BE2C (cell line): Measurements from ENCODE around the gene COPS9.
A peak's percentile ranks its signal among the peaks of the same experiment; 100 is the strongest.

Experiments
- DNase-seq: peaks from one replicate; pipeline ENCODE4 v3.0.0-alpha.2; 2020
- H3K27me3 ChIP-seq: fragments of 250-450 bp; sonication (Bioruptor Pico); 2 replicates; pipeline ENCODE4 v1.5.1; 2020; ENCODE audit warnings: mild to moderate bottlenecking
- H3K36me3 ChIP-seq: fragments of 250-450 bp; sonication (Bioruptor Pico); 2 replicates; pipeline ENCODE4 v1.5.1; 2020; ENCODE audit warnings: mild to moderate bottlenecking
- H3K4me1 ChIP-seq: fragments of 250-450 bp; sonication (Bioruptor Pico); 2 replicates; pipeline ENCODE4 v1.5.1; 2020
- H3K4me3 ChIP-seq: 2 replicates; pipeline ENCODE4 v1.5.1; 2011; ENCODE audit warnings: low read depth, low read length
- H3K9me3 ChIP-seq: fragments of 250-450 bp; sonication (Bioruptor Pico); 2 replicates; pipeline ENCODE4 v1.5.1; 2020
- TF ChIP-seq, protein P1 (sequence below): IDR thresholded peaks from 2 replicates; pipeline ENCODE4 v1.5.1; 2012; ENCODE audit warnings: mild to moderate bottlenecking, low read depth, low read length

COPS9 gene

DNA sequence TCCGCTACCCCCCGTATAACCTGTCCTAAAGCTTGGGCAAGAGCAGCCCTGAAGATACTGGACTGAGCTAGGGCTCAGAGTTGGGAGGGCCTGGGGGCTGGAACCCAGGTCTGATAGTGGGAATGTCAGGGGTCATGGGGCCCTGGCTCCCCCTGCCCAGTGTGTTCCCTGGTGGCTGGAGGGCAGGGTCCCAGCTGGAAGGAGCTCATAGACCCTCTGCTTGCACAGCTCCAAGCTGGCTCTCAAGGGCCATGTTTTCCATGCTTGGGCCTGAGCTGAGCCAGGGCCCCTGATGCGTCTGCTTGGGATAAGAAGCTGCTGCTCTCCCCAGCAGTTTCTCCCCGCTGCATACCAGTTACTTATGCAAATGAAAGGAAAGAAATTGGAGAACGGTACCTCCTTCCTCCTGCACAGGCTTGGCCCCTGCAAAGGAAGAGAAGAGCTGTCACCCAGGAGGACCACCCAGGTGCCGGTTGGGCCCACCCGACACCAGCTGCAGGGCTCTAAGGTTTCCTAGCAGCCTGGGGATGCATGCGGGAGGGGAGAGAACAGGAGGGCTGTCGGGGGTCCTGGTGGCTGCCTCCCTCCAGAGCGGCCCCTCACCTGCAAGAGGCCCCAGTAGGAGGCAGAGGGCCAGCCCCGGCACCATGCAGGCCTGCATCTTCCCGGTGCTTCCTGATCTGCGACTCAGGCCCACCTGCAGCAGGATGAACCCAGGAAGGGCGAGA is 3.7 kb upstream of the COPS9 start:
- H3K4me1 ChIP-seq, result no peaks in the 10 kb centered on the region; the same call in 1 of the 2 replicates
- DNase-seq, result peak; percentile 2

DNA sequence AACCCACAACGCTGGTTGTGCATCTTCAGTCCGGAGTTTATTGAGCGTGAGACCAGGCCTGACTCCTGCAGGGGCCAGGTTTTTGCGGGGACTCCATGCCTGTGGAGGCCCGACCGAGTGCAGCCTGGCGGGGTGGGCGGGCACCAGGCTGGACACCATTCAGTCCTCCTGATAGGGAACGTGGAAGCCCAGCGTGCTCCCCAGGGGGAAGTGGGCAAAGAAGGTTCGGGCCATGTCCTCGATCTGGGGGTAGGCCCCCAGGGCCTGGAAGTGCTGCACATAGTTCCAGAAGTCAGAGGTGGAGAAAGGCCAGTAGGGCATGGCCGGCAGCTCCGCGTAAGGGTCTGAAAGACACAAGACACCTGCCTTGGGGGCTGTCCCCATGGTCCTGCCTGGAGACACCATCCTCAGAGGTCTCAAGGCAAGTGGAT is 2.9 kb upstream of the COPS9 start:
- H3K4me1 ChIP-seq, result no peaks in the 10 kb centered on the region; the same call in 1 of the 2 replicates
- H3K27me3 ChIP-seq, result peaks cover 16% of the 10 kb centered on the region; the same call in 1 of the 2 replicates
- H3K9me3 ChIP-seq, result no peaks in the 10 kb centered on the region
- no peaks in the 10 kb centered on the region for H3K36me3 ChIP-seq
- TF ChIP-seq, protein P1, sequence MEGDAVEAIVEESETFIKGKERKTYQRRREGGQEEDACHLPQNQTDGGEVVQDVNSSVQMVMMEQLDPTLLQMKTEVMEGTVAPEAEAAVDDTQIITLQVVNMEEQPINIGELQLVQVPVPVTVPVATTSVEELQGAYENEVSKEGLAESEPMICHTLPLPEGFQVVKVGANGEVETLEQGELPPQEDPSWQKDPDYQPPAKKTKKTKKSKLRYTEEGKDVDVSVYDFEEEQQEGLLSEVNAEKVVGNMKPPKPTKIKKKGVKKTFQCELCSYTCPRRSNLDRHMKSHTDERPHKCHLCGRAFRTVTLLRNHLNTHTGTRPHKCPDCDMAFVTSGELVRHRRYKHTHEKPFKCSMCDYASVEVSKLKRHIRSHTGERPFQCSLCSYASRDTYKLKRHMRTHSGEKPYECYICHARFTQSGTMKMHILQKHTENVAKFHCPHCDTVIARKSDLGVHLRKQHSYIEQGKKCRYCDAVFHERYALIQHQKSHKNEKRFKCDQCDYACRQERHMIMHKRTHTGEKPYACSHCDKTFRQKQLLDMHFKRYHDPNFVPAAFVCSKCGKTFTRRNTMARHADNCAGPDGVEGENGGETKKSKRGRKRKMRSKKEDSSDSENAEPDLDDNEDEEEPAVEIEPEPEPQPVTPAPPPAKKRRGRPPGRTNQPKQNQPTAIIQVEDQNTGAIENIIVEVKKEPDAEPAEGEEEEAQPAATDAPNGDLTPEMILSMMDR, result no peak
- peak; percentile 3 for DNase-seq
- H3K4me3 ChIP-seq, result no peak overlapping the region

More for the DNA sequence above, 3.7 kb upstream of the COPS9 start:
- peaks cover 16% of the 10 kb centered on the region; the same call in 1 of the 2 replicates for H3K27me3 ChIP-seq
- no peaks in the 10 kb centered on the region for H3K9me3 ChIP-seq
- no peak overlapping the region for H3K4me3 ChIP-seq
- TF ChIP-seq, protein P1, result no peak
- H3K36me3 ChIP-seq, result no peaks in the 10 kb centered on the region

DNA sequence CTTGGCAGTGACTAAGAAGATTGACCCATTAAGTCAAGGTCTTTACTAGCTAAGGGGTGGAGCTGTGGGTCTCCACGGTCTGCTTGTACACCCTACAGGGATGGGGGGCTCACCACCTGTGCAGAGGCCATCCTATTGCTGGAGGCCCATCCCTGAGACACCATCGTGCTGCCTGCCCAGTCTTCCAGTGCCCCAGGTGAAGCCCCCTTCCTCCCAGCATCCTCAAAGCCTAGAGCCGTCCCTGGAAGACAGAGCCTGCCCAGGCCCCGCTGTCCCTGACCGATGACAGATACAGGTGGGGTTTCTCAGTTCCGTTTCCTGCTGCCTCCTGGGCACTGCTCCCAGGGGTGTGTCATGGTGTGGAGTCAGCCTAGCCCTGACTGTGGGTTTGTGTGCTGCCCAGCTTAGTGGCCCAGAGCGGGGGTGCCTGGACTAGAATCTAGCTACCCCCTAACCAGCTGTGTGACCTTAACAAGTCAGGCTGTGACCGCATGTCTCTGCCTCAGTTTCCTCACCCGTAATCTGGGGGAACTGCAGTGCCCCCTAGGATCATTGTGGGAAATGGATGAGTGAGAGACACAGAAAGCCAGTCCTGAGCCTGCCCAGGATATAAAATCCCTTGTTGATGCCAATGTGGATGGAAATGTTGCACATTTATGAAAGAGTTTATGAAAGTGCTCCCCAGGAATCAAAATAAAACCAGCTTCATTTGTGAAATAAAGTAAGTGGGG is 2.3 kb upstream of the COPS9 start:
- DNase-seq, result peak; percentile 2
- peaks cover 16% of the 10 kb centered on the region; the same call in 1 of the 2 replicates for H3K27me3 ChIP-seq

DNA sequence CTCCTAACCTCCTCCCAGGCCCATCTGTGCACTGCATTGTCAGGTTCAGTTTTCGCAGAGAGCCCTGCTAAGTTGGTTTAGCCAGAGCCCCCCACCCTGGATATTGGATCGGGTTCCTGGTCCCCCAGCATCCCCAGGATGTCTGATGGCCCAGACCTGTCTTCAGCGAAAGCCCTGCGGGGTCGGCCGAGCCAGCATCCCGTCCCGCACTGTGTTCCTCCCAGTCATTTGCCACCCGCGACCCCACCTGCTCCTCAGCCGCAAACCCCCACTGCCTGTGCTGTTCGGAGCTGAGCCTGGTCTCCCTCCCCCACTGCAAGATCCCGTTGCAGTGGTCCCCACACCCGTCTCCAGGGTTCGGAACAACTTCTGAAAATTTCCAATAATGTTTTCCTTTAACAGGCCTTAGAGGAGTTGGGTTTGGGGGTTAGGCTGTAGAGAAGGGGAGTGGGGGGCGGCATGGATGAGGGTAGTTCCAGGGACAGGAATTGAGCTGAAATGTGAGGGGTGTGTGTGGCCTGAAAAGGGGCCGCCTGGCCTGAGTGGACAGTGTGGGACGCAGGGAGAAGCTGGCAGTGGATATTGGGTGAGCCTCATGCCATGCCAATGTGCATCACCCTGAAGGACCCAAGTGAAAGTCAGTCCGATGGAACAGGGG is 1.6 kb upstream of the COPS9 start:
- H3K4me3 ChIP-seq, result no peak overlapping the region
- TF ChIP-seq, protein P1, result no peak
- no peaks in the 10 kb centered on the region for H3K9me3 ChIP-seq
- DNase-seq, result no peak
- peaks cover 11% of the 10 kb centered on the region for H3K36me3 ChIP-seq
- H3K4me1 ChIP-seq, result no peaks in the 10 kb centered on the region; the same call in 1 of the 2 replicates
- peaks cover 16% of the 10 kb centered on the region; the same call in 1 of the 2 replicates for H3K27me3 ChIP-seq

More for the DNA sequence above, 2.3 kb upstream of the COPS9 start:
- no peaks in the 10 kb centered on the region; the same call in 1 of the 2 replicates for H3K4me1 ChIP-seq
- H3K9me3 ChIP-seq, result no peaks in the 10 kb centered on the region
- TF ChIP-seq, protein P1, result no peak
- no peak overlapping the region for H3K4me3 ChIP-seq
- H3K36me3 ChIP-seq, result peaks cover 4% of the 10 kb centered on the region

DNA sequence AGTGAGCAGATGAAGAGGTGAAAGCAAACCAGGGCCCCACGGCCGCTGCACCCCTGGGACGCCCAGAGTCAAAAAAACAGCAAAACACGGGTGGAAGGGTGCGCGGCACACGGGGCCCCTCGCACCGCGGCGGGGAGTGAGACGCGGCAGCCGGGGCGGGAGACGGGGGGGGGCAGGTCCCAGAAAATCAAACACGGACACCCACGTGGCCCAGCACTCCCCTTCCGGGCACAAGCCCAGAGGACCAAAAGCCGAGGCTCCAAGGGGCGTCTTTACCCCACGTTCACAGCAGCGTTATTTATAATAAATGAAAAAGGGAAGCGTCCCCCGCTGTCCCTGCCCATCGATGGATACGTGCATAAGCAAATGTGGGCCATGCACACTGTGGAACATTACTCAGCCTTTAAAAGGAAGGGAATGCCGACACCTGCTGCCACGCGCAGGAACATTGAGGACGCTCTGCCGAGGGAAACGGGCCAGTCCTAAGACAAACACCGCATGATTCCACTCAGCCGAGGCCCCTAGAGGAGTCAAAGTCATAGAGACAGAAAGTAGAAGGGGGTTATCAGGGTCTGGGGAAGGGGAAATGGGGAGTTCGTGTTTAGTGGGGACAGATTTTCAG is 677 bp upstream of the COPS9 start:
- TF ChIP-seq, protein P1, result no peak
- peaks cover 9% of the 10 kb centered on the region; the same call in 1 of the 2 replicates for H3K27me3 ChIP-seq
- no peak for DNase-seq

More for the DNA sequence above, 677 bp upstream of the COPS9 start:
- Histone ChIP-seq H3K4me1 (no peaks in the 10 kb centered on the region; the same call in 1 of the 2 replicates), H3K36me3 (peaks cover 20% of the 10 kb centered on the region), H3K9me3 (no peaks in the 10 kb centered on the region), H3K4me3 (peak overlapping the region; percentile 97)
